Measurements from ENCODE around the gene GLIS1. TPM values are rescaled to one million over a fixed set of nuclear protein-coding genes. Genes with fewer than 3 reads are reported as not detected.

GLIS1 gene
- total RNA-seq, 1 experiment from 2014 or later: 0.39 TPM

- no peaks in the 10 kb centered on the region for H3K9me3 ChIP-seq (ENCODE audit: control insufficient read depth in 1 of 2, insufficient read depth in 1 of 2, low read depth in 1 of 2, low read length in 2 of 2)
- no TSS peak for BruUV-seq (replicated peaks)
- no peaks in the 10 kb centered on the region for H3K36me3 ChIP-seq (ENCODE audit: control insufficient read depth in 1 of 2, insufficient read depth in 2 of 2, low read length in 2 of 2)
- no peak overlapping the region for H3K9ac ChIP-seq (ENCODE audit: low read length)
- H3K4me1 ChIP-seq (ENCODE audit: control insufficient read depth in 1 of 2, insufficient read depth in 2 of 2, low read length in 2 of 2): peaks cover 0 to 13% of the 10 kb centered on the region in 2 experiments; a peak in 2 of 4 replicates
- H3K27ac ChIP-seq (ENCODE audit: low read depth, low read length): no peak overlapping the region
- no peaks in the 10 kb centered on the region for H4K20me1 ChIP-seq (ENCODE audit: insufficient read depth)
- no peak overlapping the region for H3K4me3 ChIP-seq (replicated peaks in 1 of 2; ENCODE audit: low read depth in 1 of 2, low read length in 2 of 2)
- H3K27me3 ChIP-seq (ENCODE audit: insufficient read depth, low read length): no peaks in the 10 kb centered on the region
- no peak overlapping the region for H2AFZ ChIP-seq (ENCODE audit: low read depth, low read length, poor library complexity, severe bottlenecking)
- intact Hi-C loops (cut with micrococcal nuclease): no loop called here
- no peak for TF ChIP-seq JUND (IDR thresholded peaks at IDR 0.05)
- TF ChIP-seq POLR2A (IDR thresholded peaks at IDR 0.05; ENCODE audit: borderline replicate concordance, extremely low read depth, insufficient read depth, insufficient read length): no peak
- TF ChIP-seq ZFX (IDR thresholded peaks at IDR 0.05): no peak
- no peak for TF ChIP-seq POLR2AphosphoS5 (IDR thresholded peaks at IDR 0.05; ENCODE audit: low read depth, low read length)
- TF ChIP-seq EZH2phosphoT487 (IDR thresholded peaks at IDR 0.05; ENCODE audit: borderline replicate concordance): no peak
- no peak for TF ChIP-seq SP1 (IDR thresholded peaks at IDR 0.05; ENCODE audit: low read depth)
- no peak for TF ChIP-seq REST (IDR thresholded peaks at IDR 0.05; ENCODE audit: low read depth)
- TF ChIP-seq CEBPB (IDR thresholded peaks at IDR 0.05; ENCODE audit: low read depth): no peak
- no peak for TF ChIP-seq YY1 (IDR thresholded peaks at IDR 0.05; ENCODE audit: extremely low read depth, insufficient replicate concordance, low read depth, low read length)
- no peak for TF ChIP-seq SRF (IDR thresholded peaks at IDR 0.05; ENCODE audit: low read depth)
- no peak for TF ChIP-seq ZBTB33 (IDR thresholded peaks at IDR 0.05; ENCODE audit: extremely low read depth, insufficient replicate concordance, low read length)
- no peak for TF ChIP-seq ZNF274 (IDR thresholded peaks at IDR 0.05; ENCODE audit: low read depth, low read length)
- TF ChIP-seq RAD21 (IDR thresholded peaks at IDR 0.05; ENCODE audit: low read depth): no peak
- TF ChIP-seq ATF3 (IDR thresholded peaks at IDR 0.05): no peak
- no peak for TF ChIP-seq CBX3 (IDR thresholded peaks at IDR 0.05; ENCODE audit: low read depth)
- no peak for TF ChIP-seq MAX (IDR thresholded peaks at IDR 0.05)
- ChIA-PET CTCF (no interaction called here), RAD21 (ENCODE audit: low non-redundant PET in 1 of 2, low total read pairs in 2 of 2, uncharacterized antibody in 2 of 2, unreplicated experiment in 2 of 2) (no interaction called here), POLR2A (no interaction called here)
- H3K79me2 ChIP-seq (ENCODE audit: insufficient read depth, low read length): no peaks in the 10 kb centered on the region
- no peak overlapping the region for H3K4me2 ChIP-seq (ENCODE audit: low read length)
- DNase-seq (ENCODE audit: low read depth, low spot score) (no peak), ATAC-seq (no peak)
- H3K9me2 ChIP-seq (ENCODE audit: insufficient read depth): no peaks in the 10 kb centered on the region
These were observed 233.1 kb downstream of the GLIS1 start for GRCh38 chr1:53505891-53506290.
